MV-4-11 (cell line): ENCODE data around the gene GAPVD1.

Source experiments
- DNase-seq: peaks from one replicate; lab custom pipeline; 2025; lab: John Stamatoyannopoulos, UW

Gene GAPVD1

DNA sequence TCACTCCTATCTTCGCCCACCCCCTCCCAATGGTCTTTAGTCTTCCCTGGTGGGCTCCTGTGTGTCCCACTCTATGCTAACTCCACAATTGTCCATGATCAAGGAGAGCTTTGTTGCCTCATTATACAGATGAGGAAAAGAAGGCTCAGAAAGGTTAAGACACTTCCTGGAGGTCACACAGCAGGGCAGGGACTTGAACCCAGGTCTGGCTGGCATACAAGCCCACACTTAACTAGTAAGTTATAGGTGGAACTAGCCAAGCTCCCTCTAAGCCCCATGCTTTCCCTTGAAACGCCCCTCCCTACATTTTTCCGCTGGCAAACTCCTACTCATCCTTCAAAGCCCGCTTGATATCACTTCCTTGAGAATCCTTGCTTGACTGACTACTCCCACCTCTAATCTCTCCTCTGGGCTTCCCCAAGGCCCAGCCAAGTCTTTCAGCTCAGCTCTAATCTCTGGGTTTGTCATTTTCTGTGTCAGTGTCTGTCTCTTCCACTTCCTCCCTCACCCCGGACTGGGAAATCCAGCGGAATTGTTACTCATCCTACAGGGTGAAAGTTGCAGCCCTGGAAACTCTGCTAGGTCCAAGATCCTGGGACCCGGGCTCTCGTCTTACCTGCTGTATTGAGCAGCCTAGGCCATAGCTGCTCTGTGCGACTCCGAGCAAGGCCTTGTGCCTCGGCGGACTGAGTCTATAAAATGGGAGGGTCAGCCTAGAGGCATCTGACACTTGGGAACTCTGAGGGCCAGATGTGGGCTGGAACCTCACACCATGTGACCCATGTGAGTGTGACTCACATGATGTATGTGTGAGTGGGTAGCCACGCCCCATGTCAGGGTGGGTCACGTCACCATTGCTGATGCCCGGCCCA lies 144.5 kb downstream of the GAPVD1 start:
- DNase-seq = peak; percentile 18

GRCh38 chr9:125406810-125407087 lies 145.1 kb downstream of the GAPVD1 start:
- no peak for DNase-seq

- no peak for DNase-seq
These were observed 145.9 kb downstream of the GAPVD1 start for GRCh38 chr9:125407432-125407973.

- peak; percentile 42 for DNase-seq
These were observed 146.6 kb downstream of the GAPVD1 start for GRCh38 chr9:125407974-125408900.

- no peak for DNase-seq
These were observed 147.6 kb downstream of the GAPVD1 start for GRCh38 chr9:125409217-125409636.

DNA sequence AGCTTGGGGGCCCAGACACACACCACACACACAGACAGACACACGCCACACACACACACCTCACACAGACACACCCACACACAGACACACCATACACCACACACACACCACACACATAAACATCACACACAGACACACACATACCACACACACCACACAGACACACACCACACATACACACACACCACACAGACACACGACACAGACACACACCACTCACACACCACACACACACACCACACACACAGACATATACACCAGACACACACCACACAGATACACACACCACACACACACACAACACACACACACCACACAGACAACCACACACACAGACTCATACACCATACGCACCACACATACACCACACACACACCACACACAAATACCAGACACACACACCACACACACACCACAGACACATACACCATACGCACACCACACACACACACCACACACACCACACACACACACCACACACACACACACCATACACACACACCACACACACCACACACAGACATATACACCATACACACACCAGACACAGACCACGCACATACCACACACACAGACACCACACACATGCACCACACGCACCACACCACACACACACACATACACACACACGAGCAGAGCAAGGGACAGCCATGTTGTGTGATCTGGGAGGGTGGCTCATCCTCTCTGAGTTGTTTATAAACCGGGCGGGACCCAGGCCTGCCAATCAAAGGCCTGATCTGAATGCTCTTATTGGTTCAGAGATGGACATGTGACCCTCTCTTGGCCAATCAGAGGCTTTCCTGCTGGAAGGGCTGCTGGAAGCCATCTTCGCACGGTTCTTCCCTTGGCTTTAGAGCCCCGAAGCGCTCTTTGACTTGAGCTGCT lies 148.3 kb downstream of the GAPVD1 start:
- DNase-seq = peak; percentile 51

- no peak for DNase-seq
These were observed 148.9 kb downstream of the GAPVD1 start for GRCh38 chr9:125410522-125410894.

DNA sequence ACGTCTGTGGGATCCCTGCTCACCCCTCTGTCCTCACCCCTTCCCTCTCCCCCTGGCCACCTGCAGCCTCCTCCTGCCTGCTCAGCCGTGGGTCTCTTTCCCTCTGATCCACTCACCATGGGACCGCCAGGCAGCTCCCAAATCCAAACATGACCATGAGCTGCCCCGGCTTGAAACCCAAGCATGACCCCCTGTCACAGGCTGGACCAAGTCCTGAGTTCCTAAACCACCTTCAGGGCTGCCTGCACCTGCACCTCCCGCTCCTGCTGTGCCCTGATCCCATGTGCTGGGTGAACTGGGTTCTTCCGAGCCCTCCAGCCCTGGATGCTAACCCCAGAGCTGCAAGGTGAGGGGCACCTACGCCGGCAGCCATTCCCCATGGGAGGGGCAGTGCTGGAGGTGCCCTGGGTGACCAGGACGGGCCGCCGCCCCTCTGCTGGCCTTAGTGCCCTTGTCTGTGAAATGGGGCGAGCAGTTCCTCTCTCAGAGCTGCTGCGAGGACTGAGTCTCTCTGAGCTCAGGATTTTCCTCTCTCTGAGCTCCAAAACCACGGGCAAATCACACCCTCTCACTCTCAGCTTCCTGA lies 149.6 kb downstream of the GAPVD1 start:
- DNase-seq = no peak

DNA sequence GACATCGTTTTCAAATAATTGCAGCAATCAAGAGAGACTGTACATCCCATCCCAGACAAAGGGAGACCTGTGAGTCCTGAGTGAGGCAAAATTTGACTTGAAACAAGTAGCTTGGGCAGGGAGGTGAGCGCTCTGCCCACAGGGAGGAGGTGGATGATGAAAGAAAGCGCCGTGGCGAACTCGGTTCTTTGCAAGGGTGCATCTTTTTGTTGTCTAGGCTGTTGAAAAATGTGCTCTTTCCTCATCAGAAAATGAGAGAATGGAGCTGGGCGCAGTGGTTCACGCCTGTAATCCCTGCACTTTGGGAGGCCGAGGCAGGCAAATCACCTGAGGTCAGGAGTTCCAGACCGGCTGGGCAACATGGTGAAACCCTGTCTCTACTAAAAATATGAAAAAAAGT lies 150.5 kb downstream of the GAPVD1 start:
- DNase-seq = no peak

DNA sequence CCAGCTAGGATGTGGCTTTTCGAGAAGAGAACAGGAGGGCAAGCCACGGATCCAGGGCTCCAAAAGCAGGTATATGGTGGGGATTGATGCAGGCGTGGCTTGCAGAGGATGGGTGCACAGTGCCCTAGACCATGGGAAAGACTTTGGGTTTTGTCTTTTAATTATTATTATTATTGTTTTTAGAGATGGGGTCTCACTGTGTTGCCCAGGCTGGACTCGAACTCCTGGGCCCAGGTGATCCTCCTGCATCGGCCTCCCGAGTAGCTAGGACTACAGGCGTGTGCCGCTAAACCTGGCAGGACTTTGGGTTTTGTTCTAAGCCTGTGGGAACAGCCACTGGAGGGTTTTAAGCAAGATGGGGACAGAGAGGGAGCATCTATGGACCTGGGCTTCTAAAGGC lies 152.0 kb downstream of the GAPVD1 start:
- DNase-seq = no peak

DNA sequence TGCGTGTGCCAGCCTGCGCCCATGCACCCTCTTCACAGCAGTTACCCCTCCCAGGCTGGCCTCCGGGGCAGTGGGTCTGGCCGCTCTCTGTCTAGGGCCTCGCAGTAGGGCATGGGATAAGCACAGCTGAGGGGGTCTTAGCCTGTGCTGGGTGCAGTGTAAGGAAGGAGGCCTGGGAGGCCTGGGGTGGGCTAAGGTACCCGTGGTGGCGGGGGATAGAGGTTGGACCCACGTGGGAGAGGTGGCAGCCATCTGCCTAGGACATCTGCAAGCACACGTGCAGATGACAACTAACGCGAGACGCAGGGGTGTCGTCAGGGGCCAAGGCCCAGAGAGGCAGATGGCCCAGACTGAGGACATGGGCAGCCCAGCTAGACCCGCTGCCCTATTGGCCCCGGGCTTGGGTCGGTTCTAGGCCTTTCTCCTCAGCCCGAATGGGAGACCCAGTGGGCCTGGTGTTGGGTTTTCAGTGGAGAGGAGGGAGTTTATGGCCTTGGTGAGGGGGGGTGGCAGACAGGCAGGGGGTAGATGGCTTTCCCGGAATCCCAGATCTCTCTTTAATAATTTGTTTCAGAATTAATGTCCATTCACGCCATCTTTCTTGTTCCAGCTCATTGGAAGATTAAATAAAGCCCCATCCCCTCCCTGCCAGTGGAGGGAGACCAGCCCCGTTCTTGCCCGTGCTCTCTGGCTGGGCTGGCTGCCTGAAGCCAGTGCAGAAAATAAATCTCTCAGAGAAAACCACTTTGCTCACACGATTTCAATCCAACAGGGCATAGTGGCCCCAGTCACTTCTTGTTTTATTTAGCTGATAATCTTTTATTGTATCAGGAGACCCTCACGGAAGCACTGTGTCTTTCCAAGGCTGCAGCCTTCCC lies 154.2 kb downstream of the GAPVD1 start:
- no peak for DNase-seq

DNA sequence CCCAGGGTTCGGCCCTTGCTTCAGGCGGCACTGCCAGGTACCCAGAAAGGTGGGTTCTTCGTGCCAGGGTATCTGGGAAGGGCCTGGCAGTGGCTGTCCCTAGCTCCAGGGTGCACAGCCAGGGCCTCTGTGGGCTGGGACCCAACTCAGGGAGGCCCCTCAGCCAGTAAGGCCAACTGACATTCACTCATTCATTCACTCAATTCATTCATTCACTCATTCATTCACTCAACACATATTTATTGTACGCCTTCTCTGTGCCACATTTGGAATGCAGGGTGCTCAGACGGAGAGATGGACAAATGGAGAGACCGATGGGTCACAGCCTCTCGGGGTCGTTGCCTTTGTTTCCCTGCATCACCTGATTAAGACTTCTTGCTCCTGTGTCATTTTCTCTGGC lies 154.9 kb downstream of the GAPVD1 start:
- no peak for DNase-seq
